ENCODE results near the gene WDR87.
A peak's percentile ranks its signal among the peaks of the same experiment; 100 is the strongest.

Gene WDR87

DNA sequence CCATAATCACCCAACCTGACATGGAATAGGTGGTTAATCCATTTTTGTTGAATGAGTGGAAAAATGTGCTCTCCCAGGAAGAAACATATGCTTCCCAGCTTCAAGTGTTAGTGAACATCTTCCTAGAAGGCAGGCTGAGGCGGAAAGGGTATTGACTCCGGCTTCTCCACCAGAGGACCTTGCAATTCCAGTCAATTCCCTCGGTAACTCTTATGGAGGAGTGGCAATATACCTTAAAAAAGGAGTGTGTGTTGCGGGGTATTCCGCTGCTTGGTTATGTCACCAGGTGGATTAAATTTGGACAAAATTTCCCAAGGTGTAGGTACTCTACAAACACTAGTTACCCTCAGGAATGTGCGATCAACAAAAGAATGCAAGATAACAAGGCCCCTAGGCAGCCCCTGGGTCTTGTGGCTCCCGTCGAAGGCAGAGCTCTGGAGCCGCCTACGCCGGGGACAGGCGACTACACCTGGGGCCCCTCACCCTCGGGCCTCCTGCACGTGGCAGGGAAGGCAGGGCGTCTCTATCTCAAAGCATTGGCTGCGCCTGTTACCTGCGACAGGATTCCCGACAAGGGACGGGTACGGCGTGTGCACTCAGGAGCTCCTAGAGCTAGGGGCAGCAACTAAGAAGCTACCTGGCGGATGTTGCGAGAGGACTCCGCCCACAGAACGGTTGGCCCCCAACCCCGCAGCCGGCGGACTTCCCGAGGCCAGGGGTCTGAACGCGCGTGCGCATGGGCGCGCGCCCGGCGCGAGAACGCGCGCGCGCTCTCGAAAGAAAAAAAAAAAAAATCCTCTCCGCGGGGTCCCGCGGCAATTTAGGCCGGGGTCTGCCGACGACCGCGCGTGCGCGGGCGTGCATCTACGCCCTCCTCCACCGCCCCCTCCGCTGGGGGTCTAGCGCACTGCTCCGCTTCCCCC, at the start of gene WDR87:
Gene WDR87, minus strand, starts transcription at position 649 of the 923 bp plus-strand sequence. CDS start 8,355 bp downstream, outside the sequence.
- peak; percentile 62 for DNase-seq

GRCh38 chr19:37955986-37956385, 49.6 kb upstream of the WDR87 start:
- no peak for DNase-seq

DNA sequence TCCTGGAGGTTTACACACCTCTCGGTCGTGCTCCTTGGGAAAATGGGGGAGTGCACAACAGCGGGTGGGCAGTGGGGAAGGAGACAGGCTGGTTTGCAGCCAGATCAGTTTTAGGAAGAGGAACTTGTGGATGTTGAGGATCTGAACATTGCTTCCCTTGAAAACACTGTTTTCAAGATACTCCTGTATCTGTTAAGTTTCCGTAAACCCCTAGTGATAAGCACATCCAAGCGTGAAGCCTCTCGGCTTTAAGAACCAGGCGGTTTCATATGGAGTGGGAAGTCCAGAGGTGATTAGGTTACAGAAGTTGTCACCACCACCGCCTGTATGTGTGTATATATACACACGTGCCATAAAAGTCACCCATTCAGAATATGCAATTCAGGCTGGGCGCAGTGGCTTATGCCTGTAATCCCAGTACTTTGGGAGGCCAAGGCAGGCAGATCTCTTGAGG, 48.1 kb upstream of the WDR87 start:
- DNase-seq: no peak

DNA sequence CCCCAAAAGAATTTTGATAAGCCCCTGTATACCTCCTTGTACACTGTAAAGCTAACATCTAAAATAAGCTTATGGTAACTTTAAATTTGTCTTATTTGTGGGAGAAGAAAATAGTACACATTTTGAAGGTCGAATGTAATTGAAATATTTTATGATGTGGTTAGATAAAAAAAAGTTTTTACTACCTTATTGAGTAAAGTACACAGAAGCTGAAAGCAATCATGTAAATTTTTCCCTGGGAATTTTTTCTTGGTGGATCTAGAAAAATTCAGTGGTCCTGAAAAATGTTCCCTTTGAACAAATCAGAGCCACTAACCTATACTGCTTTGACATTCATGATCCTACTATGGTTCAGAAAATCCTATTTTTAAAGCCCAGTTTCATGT, 47.5 kb upstream of the WDR87 start:
- no peak for DNase-seq

DNA sequence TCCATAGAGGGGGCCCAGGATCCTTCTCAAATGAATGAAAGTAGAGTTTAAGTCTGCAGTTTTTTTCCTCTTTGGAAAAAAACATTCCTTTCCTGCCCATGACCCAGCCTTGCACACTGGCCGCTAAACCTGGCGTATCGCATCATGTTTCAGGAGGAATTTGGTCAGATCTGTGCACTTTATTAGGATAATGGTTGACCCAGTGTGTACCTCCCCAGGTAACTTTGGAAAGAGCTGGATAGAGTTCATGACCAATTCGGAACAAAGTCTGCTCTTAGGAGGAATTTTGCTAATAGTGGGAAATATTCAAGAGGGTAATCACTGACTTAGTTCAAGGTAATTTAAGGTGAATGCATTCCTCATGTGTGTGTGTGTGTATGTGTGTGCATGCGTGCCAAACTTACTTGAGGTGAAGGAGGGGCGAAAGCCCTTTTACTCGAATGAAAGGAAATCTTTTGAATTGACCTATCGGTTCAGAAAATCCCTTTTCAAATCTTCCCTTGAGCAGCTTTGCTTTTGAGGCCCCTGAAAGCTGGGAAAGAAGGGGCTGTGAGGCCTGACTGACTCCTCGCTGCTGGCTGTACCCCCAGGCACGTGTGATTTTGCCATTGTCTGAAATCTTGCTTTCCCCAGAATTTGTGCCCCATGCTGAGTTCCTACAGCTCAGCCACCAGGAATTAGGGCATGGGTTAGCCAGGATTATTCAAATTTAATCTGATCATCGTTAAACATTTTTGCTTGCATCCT, 47.0 kb upstream of the WDR87 start:
- no peak for DNase-seq

DNA sequence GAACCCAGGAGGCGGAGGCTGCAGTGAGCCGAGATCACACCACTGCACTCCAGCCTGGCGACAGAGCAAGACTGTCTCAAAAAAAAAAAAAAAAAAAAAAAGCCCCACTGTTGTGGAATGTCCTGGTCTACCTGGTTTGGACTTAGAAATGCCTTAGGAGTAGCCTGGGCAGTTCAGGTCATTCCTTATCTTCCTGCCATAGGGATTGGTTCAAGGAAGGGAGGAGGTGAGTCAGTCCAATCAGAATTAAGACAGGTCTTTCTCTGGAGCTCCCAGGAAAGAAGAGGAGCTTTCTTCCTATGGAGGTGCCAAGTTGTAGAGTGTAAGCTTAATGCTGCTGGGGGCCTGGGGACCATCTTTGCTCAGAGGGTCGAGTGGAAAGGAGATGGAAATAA, 45.4 kb upstream of the WDR87 start:
- DNase-seq: no peak

GRCh38 chr19:37950471-37951175, 44.2 kb upstream of the WDR87 start:
- DNase-seq: no peak

DNA sequence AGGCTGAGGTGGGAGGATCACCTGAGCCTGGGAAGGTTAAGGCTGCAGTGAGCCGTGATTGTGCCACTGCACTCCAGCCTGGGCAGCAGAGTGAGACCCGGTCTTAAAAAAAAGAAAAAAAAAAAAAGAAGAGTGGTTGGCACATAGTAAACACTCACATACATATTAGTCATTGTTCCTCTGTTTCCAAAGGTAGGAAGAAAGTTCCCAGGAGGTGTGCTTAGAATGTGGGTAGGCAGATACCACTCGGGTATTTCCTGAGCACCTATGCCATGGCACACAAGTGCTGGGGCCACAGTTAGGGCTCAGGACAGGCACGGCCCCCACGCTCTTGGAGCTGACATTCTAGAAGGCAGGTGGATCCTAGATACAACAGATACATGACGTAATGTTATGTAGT, 42.0 kb upstream of the WDR87 start:
- DNase-seq: no peak

- DNase-seq: no peak
These were observed 41.4 kb upstream of the WDR87 start for GRCh38 chr19:37947778-37948177.

GRCh38 chr19:37946132-37946531, 39.7 kb upstream of the WDR87 start:
- DNase-seq: no peak

- no peak for DNase-seq
These were observed 37.1 kb upstream of the WDR87 start for GRCh38 chr19:37943480-37943879.

- DNase-seq: no peak
These were observed 36.1 kb upstream of the WDR87 start for GRCh38 chr19:37942516-37942902.

GRCh38 chr19:37941782-37942515, 35.6 kb upstream of the WDR87 start:
- no peak for DNase-seq

DNA sequence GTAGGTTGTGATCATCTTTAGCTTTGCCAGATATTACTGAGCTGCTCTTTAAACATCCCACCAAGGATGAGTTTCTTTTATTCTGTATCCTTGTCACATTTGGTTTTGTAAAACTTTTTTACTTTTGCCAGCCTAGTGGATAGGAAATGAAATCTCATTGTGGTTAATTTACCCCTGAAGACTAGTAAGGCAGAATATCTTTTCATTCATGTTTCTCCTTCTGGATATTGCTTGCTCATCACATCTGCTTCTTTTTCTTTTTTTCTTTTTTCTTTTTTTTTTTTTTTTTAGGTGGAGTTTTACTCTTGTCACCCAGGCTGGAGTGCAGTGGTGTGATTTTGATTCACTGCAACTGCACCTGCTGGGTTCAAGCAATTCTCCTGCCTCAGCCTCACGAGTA, 32.0 kb upstream of the WDR87 start:
- DNase-seq: no peak

DNA sequence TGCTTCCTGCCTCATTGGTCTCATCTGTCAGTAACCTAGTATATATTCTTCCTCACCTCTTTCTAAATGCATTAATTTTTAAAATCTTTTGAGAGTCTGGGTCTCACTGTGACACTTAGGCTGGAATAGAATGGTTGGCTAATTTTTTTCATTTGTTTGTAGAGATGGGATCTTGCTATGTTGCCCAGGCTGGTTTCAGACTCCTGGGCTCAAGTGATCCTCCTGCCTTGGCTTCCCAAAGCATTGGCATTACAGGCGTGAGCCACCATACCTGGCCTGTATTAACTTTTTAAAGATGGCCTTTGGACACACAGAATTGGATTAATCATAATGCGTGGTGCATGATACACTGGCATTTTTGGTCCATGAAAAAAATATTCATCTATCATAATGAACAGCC, 30.5 kb upstream of the WDR87 start:
- no peak for DNase-seq

DNA sequence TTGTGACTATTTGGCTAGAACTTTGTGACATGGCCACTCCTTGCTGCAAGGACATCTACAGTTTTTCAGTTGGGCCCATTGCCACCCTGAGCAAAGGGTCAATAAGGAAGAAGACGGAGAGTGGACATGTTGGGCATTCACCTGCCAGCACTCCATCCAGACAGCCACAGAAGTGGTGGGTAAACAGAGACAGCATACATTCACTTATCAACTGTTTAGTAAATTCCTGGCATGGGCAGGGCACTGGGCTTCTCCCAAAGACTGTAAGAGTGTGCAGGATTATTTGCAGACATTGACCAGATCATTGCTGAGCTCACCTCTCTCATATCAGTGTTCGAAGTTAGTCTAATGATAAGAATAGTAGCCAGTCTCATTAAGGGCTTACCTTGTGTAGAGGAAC, 29.8 kb upstream of the WDR87 start:
- DNase-seq: no peak

- no peak for DNase-seq
These were observed 28.9 kb upstream of the WDR87 start for GRCh38 chr19:37935341-37935740.

DNA sequence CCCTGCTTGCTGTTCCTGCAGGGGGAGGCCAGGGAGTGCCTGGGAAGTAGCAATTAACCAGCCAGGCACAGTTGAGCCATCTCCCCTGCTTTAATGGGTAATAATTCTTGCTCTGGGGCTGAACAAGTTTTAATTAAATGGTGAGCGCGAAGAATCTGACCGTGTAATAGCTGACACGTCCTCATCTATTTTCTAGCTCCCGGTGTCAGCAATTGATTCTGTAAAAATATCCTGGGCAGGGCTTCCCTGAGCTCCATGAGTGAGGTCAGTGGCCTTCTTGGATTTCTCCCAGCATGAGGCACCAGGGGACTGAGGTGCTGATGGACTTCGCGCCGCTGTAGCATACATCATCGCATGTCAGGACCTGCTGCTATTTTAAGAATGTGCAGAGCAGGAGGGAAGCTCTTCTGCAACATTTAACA, 27.6 kb upstream of the WDR87 start:
- DNase-seq: peak; percentile 38

DNA sequence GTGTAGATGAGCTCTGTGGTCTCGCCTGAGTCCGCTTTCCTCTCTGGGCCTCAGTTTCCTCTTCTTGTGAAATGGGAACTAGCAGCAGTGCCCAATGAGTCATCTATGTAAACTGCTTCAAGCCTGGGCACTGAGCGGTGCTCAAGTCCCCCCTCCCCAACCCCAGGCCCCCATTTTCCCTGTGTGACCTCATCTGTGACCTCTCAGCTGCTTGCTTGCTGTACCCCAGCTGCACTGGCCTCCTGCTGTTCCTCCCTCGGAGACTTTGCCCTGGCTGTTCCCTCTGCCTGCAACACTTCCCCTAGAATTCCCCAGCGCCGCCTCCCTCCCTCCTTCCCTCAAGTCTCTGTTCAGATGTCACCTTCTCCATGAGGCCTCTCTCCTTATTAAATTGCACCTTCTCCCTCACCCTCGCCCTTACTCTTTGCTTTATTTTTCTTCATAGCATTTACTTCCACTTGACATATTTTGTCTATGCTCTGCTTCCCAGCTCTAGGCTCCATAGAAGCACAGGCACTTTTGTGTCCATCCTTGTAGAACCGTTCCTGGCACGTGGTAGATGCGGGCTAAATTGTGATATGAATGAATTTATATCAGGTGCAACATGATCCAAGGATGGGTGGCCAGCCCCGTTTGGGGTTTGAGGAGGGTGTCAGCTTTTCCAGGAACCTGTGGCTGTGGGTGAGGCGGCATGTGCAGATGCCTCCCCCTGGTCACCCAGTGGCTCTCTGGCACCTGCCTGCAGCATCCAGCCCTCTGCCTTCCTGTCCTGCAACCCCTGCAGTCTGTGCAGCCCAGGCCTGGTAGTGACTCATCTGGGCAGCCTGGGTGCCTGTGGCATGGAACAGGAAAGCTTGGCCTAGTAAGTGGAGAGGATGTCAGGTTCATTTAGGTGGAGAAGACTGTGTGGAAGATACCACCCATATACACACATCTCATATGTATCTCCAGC, 26.9 kb upstream of the WDR87 start:
- no peak for DNase-seq

DNA sequence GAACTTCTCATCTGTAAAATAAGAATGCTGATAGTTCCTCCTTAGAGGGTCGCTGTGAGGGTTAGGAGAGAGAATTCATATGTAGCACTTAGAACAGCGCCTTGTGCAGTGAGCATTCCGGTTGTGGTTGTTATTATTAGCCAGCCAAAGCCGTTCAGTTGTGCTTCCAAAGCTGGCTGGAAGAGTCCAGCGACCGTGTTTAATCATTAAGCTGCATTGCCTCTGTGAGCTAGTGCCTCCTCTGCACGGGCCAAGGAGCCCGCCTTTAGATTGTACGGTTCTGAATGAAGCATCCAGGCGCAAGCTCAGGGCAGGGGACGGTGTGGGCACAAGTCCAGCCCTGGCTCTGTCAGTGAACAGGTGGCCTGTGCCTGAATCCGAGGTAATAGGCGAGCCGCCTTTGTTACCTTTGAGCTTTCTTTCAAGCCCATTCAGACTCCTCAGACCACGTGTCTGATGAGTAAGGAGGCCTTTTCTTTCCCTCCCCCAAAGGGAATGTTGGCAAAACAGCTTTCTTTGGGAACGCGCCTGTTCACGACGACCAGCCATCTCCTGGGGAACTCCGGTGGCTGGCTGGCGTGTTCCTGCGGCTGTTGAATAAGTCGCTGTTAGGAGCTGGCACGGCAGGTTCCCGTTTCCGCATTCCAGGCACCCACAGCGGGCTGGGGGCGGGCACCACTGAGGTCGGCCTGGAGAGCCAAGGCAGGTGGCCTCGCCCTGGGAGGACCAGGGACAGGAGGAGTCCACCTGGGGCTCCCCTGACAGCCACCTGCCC, 25.7 kb upstream of the WDR87 start:
- DNase-seq: peak; percentile 60

- DNase-seq: no peak
These were observed 24.0 kb upstream of the WDR87 start for GRCh38 chr19:37930416-37930815.
